CD4-positive, alpha-beta T cell (primary cell): ENCODE data around the gene HDAC4. TPM values are rescaled to one million over a fixed set of nuclear protein-coding genes. Genes with fewer than 3 reads are reported as not detected.

Source experiments
- ATAC-seq: fragments of 200-7000 bp; cut with Tn5 transposase; one replicate; pipeline ENCODE4 v1.10.0; 2022; ENCODE audit warnings: mild to moderate bottlenecking; ENCODE audit not compliant: poor library complexity
- CTCF ChIA-PET: fragments of 350-600 bp; sonication (Branson Sonifier 250); formaldehyde crosslinking; loops from one replicate; lab custom pipeline; 2021; ENCODE audit warnings: antibody characterized with exemption, inconsistent platforms; lab: Charles Lee
- POLR2A ChIA-PET: fragments of 350-600 bp; sonication (Branson Sonifier 250); formaldehyde crosslinking; loops from one replicate; lab custom pipeline; 2021; ENCODE audit warnings: antibody characterized with exemption, inconsistent platforms; lab: Charles Lee
- DNase-seq, 14 experiments: peaks; one replicate each; pipeline ENCODE4 v3.0.0-alpha.2; 2013 to 2020; ENCODE audit warnings: mixed read lengths in 2 of 14
- H3K27ac ChIP-seq, 2 donors: one replicate each; pipeline versions ENCODE4 v1.5.1 to v1.7.0; 2013; ENCODE audit warnings: low read length in 2 of 2, low read depth in 1 of 2, mild to moderate bottlenecking in 1 of 2
- H3K27me3 ChIP-seq, 2 experiments: 1 replicate in 1 of 2; 2 replicates in 1 of 2; pipeline versions ENCODE4 v1.6.1 to v1.7.0; 2013; ENCODE audit warnings: low read length in 2 of 2, control low read depth in 1 of 2, mild to moderate bottlenecking in 1 of 2, moderate library complexity in 1 of 2; ENCODE audit not compliant: insufficient read depth in 2 of 2, control insufficient read depth in 1 of 2
- H3K36me3 ChIP-seq: one replicate; pipeline ENCODE4 v1.6.1; 2013; ENCODE audit warnings: low read length, control low read depth; ENCODE audit not compliant: insufficient read depth
- H3K4me1 ChIP-seq: one replicate; pipeline ENCODE4 v1.6.1; 2013; ENCODE audit warnings: low read length, control low read depth; ENCODE audit not compliant: insufficient read depth
- H3K4me3 ChIP-seq: one replicate; pipeline ENCODE4 v1.5.1; 2013; ENCODE audit warnings: mild to moderate bottlenecking, low read length, moderate library complexity
- H3K9me3 ChIP-seq, 2 experiments: 1 replicate in 1 of 2; 2 replicates in 1 of 2; pipeline versions ENCODE4 v1.6.1 to v1.7.0; 2013; ENCODE audit warnings: low read length in 2 of 2, mild to moderate bottlenecking in 2 of 2, control low read depth in 1 of 2, moderate library complexity in 1 of 2; ENCODE audit not compliant: control insufficient read depth in 1 of 2, insufficient read depth in 1 of 2
- H3K27ac Mint-ChIP-seq: one replicate; pipeline ENCODE4 v1.8.0; 2020; ENCODE audit warnings: mixed read lengths
- H3K27me3 Mint-ChIP-seq: one replicate; pipeline ENCODE4 v1.8.0; 2021; ENCODE audit warnings: mixed read lengths
- H3K36me3 Mint-ChIP-seq: one replicate; pipeline ENCODE4 v1.8.0; 2021; ENCODE audit warnings: low read depth, mixed read lengths
- H3K4me1 Mint-ChIP-seq: one replicate; pipeline ENCODE4 v1.8.0; 2021; ENCODE audit warnings: low read depth, mixed read lengths
- H3K4me3 Mint-ChIP-seq: one replicate; pipeline ENCODE4 v1.8.0; 2020; ENCODE audit warnings: mild to moderate bottlenecking, mixed read lengths
- H3K9me3 Mint-ChIP-seq: one replicate; pipeline ENCODE4 v1.8.0; 2020; ENCODE audit warnings: mixed read lengths
- intact Hi-C, 2 experiments: fragments of 100-400 bp; cut with DNase I in 1 of 2; cut with micrococcal nuclease in 1 of 2; formaldehyde crosslinking; loops; one replicate each; pipeline versions ENCODE4 v1.15.1 to v1.9.0; 2023 to 2025; cut with DNase I, micrococcal nuclease
- total RNA-seq, 174 experiments: library from RNA in 2 of 174; stranded (reverse) in 2 of 174; gene quantifications; one replicate each; pipeline ENCODE4 v1.2.3 and lab custom pipeline; 2021 to 2026
- TF ChIP-seq, protein P1 (sequence below): fragments of 200-600 bp; IDR thresholded peaks from one replicate; pipeline ENCODE4 v1.8.0; 2022; ENCODE audit warnings: antibody characterized with exemption, mild to moderate bottlenecking

Gene HDAC4
- total RNA-seq, 2 experiments from 2014 or later, result 45.3 to 49.2 TPM

DNA sequence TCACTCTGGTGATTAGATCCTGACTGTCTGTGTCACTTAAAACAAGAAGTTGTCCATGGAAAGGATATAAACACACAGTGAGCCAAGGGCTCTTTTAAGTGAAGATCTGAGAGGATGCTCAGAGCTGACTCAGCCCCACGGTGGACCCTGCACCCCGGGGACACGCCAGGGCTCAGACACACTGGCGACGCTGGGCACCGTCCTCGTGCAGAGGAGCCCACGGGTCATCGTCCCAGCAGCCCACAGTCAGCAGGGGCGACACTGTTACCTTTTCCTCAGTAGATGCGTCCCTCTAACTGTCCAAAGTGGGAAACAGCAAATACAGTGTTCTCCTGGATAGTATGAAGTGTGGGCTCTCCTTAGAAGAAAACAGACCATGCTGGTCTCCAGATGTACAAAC is 225.6 kb downstream of the HDAC4 start:
- Histone ChIP-seq H3K27me3 (no peaks in the 10 kb centered on the region), H3K4me3 (no peak overlapping the region), H3K27ac (no peak overlapping the region), H3K4me1 (no peaks in the 10 kb centered on the region), H3K9me3 (peaks cover 44 to 48% of the 10 kb centered on the region in 2 experiments), H3K36me3 (peaks cover 73% of the 10 kb centered on the region)
- no peaks in the 10 kb centered on the region for H3K4me1 Mint-ChIP-seq
- peaks cover 16% of the 10 kb centered on the region for H3K9me3 Mint-ChIP-seq
- CTCF ChIA-PET, result no interaction called here
- intact Hi-C loops, result no loop called here
- H3K4me3 Mint-ChIP-seq, result no peak overlapping the region
- DNase-seq (no peak), ATAC-seq (no peak)
- POLR2A ChIA-PET, result no interaction called here
- peaks cover 97% of the 10 kb centered on the region for H3K36me3 Mint-ChIP-seq
- H3K27ac Mint-ChIP-seq, result no peak overlapping the region
- H3K27me3 Mint-ChIP-seq, result no peaks in the 10 kb centered on the region
- TF ChIP-seq, protein P1, sequence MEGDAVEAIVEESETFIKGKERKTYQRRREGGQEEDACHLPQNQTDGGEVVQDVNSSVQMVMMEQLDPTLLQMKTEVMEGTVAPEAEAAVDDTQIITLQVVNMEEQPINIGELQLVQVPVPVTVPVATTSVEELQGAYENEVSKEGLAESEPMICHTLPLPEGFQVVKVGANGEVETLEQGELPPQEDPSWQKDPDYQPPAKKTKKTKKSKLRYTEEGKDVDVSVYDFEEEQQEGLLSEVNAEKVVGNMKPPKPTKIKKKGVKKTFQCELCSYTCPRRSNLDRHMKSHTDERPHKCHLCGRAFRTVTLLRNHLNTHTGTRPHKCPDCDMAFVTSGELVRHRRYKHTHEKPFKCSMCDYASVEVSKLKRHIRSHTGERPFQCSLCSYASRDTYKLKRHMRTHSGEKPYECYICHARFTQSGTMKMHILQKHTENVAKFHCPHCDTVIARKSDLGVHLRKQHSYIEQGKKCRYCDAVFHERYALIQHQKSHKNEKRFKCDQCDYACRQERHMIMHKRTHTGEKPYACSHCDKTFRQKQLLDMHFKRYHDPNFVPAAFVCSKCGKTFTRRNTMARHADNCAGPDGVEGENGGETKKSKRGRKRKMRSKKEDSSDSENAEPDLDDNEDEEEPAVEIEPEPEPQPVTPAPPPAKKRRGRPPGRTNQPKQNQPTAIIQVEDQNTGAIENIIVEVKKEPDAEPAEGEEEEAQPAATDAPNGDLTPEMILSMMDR, result no peak

DNA sequence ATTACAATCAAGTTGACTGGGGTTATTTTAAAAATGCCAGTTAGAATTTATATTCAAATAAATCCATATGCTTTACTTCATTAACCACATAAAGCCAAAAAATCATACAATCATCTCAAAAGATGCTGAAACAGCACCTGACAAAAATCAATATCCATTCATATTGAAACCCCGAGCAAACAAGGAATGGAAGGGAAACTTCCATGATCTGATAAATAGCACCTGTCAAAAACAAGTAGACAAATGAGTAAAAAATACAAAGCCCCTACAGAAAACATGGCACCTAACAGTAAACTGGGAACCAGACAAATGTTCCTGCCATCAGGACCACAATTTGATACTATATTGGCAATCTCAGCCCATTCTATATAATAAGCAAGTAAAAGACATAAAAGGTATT is 227.5 kb downstream of the HDAC4 start:
- Histone ChIP-seq H3K36me3 (peaks cover 72% of the 10 kb centered on the region), H3K27me3 (no peaks in the 10 kb centered on the region), H3K9me3 (peaks cover 34 to 44% of the 10 kb centered on the region in 2 experiments), H3K4me1 (no peaks in the 10 kb centered on the region), H3K27ac (no peak overlapping the region), H3K4me3 (no peak overlapping the region)
- DNase-seq (no peak), ATAC-seq (no peak)
- TF ChIP-seq, protein P1, result no peak
- Mint-ChIP-seq H3K27ac (no peak overlapping the region), H3K36me3 (peaks cover 93% of the 10 kb centered on the region), H3K27me3 (no peaks in the 10 kb centered on the region), H3K4me1 (no peaks in the 10 kb centered on the region), H3K9me3 (peaks cover 16% of the 10 kb centered on the region), H3K4me3 (no peak overlapping the region)
- CTCF ChIA-PET, result no interaction called here
- POLR2A ChIA-PET, result no interaction called here
- intact Hi-C loops, result no loop called here

GRCh38 chr2:239171643-239172042 is 229.2 kb downstream of the HDAC4 start:
- Histone ChIP-seq H3K27ac (no peak overlapping the region), H3K9me3 (peaks cover 21 to 44% of the 10 kb centered on the region in 2 experiments), H3K27me3 (no peaks in the 10 kb centered on the region), H3K4me3 (no peak overlapping the region), H3K36me3 (peaks cover 63% of the 10 kb centered on the region), H3K4me1 (no peaks in the 10 kb centered on the region)
- Mint-ChIP-seq H3K9me3 (peaks cover 16% of the 10 kb centered on the region), H3K27me3 (no peaks in the 10 kb centered on the region), H3K27ac (no peak overlapping the region), H3K4me1 (no peaks in the 10 kb centered on the region), H3K36me3 (peaks cover 91% of the 10 kb centered on the region), H3K4me3 (no peak overlapping the region)
- CTCF ChIA-PET, result no interaction called here
- POLR2A ChIA-PET, result no interaction called here
- intact Hi-C loops, result no loop called here
- DNase-seq (no peak), ATAC-seq (no peak)
- TF ChIP-seq, protein P1, result no peak
